LNCAP (cell line): ENCODE data around the gene AUP1.

ENCODE experiments used
- TF ChIP-seq, protein P1 (sequence below): fragments of 450-650 bp; IDR thresholded peaks from 2 replicates; pipeline ENCODE4 v1.5.1; 2017; ENCODE audit warnings: mild to moderate bottlenecking

Gene AUP1

DNA sequence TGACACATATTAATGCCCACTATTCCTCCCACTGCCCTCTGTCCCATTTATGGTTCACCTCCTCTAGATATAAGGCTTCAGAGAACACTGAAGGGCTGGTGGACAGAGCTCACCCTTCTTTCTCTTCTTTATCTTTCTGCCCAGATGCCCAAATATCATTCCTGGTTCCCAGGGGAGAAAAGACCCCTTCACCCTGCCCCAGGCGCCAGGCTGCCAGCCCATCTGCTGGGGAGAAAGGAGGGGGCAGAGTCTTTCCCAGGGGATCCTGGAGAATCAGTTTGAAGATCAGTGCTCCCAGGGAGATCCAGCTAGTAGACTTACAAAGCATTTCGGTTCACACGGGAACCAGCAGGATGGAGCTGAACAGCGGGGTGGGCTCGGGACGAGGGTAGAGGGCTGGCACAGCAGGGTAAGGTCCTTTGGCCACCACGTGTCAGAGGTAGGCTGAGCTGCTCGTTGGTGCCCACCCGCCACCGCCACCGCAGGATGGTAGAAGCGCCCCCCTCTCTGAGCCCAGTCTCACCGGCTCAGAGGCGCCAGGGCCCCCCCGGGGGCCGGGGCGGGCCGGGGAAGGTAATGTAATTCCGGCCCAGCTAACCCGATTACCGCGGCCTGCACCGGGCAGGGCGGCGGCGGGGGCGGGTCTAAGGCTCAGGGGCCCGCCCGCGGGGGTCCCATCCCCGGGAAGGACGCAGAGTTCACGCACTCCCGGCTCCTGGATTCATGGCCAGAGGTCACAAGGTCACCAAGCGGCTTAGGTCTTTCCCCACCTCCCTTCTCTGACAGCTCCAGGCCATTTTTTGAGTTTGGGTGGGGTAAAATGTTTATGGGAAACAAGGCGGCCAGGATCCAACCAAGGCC is 16.5 kb downstream of the AUP1 start:
- TF ChIP-seq, protein P1, sequence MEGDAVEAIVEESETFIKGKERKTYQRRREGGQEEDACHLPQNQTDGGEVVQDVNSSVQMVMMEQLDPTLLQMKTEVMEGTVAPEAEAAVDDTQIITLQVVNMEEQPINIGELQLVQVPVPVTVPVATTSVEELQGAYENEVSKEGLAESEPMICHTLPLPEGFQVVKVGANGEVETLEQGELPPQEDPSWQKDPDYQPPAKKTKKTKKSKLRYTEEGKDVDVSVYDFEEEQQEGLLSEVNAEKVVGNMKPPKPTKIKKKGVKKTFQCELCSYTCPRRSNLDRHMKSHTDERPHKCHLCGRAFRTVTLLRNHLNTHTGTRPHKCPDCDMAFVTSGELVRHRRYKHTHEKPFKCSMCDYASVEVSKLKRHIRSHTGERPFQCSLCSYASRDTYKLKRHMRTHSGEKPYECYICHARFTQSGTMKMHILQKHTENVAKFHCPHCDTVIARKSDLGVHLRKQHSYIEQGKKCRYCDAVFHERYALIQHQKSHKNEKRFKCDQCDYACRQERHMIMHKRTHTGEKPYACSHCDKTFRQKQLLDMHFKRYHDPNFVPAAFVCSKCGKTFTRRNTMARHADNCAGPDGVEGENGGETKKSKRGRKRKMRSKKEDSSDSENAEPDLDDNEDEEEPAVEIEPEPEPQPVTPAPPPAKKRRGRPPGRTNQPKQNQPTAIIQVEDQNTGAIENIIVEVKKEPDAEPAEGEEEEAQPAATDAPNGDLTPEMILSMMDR = no peak

DNA sequence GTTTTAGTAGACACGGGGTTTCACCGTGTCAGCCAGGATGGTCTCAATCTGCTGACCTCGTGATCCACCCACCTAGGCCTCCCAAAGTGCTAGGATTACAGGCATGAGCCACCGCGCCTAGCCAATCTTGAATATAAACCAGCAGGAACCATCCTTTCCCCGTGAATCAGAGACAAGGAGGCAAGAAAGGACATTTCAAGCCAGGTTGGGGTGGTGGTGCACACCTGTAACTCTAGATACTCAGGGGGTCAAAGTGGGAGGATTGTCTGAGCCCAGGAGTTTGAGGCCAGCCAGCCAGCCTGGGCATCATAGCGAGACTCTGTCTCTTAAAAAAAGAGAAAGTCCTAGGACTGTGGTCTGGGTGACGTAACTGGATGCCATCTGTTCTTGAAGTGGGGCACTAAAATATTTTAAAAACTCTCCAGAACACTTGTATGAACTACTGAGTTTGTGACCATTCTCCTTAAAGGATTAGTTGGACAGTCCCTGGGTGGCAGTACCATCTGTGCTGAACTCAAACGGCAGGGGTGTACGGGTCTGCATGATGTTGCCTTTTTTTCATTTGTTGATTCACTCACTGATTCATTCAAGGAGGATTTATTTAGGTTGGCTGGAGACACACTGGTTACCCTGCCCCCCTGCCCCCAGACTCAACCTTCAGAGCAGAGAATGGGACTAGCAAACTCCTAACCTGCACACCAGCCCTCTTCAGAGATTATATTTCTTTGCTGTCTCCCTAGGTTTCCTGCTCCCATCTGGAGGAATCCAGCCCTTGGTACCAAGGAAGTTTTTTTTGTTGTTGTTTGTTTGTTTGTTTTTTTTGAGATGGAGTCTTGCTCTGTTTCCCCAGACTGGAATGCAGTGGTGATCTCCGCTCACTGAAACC is 18.2 kb downstream of the AUP1 start:
- TF ChIP-seq, protein P1 = no peak

DNA sequence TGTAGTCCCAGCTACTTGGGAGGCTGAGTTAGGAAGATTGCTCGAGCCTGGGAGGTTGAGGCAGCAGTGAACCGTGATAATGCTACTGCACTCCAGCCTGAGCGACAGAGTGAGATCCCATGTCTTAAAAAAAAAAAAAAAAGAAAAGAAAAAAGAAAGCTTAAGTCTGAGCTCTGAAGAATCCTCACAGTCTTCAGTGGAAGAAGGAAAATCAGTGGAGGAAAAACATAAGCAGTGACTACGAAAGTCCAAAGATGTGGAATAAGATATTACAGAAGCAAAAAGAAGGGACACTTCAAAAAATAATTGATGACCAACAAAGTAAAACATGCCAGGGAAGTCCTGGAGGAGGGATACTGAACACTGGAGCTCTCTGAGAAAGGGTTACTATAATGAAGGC is 19.2 kb downstream of the AUP1 start:
- TF ChIP-seq, protein P1 = no peak

DNA sequence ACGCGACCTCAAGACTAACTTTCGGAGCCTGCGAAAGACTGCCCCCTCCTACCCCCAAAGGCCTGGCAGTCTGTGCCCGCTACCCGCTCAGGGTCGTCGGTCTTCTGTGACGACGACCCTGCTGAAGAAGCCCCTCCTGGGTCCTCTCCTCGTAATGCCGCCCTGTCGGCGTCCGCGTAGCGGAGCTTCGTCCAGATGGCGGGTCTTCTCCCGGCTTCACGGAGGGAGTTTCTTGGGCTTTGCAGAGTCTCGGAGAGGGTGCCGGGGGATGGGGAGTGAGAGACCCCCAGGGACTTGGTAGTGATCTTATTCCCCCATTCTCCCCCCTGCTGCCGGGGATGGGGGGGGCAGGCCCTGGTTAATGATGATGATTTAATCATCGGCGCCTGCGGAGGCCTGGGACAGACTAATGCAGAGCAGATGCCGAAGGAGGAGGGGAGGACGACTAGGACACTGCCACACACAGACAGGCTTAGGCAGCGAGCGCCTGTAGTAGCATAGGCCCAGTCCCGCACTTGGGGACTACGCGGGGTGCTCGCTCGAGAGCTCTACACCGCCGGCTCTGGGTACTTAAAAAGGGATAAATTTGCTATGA is 21.5 kb downstream of the AUP1 start:
- TF ChIP-seq, protein P1 = no peak

DNA sequence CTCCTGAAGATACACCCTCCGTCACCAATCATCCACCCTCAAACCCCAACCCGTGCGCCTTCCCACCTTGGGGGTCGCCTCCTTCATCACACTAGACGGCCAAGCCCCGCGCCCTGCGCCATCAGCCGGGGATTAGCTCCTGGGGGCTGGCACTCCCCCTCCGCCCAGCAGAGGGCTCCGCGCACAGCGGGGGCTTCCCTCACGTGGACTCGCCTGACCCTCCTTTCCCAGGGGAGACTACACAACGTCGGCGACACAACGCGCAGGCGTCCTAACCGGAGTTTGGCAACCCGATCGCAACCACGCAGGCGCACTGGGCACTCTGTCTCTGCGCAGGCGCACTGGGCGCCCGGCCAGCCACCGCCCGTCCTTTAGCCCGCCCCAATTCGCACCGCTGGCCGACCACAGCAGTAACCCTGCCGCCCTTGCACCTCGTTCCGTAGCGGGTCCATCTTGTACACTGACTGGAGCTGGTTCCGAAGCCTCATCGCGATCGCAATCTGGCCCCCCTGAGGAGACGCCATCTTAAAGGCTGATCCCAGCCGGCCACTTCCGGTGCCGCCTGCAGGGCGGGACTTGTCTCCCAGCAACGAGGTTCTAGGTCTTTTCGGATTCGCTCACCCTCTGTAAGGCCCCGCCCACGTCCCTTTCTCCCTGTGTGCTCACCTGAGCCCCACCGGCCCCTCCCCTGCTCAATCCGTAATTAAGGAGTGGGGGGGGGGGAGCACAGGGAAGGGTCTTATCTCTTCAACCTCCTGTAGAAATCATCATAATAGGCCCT is 22.2 kb downstream of the AUP1 start, which contains the start of gene PCGF1:
Gene PCGF1, minus strand, starts transcription at position 551 of the 781 bp plus-strand sequence. Its CDS starts 27 bp downstream, at position 524.
- TF ChIP-seq, protein P1 = no peak

DNA sequence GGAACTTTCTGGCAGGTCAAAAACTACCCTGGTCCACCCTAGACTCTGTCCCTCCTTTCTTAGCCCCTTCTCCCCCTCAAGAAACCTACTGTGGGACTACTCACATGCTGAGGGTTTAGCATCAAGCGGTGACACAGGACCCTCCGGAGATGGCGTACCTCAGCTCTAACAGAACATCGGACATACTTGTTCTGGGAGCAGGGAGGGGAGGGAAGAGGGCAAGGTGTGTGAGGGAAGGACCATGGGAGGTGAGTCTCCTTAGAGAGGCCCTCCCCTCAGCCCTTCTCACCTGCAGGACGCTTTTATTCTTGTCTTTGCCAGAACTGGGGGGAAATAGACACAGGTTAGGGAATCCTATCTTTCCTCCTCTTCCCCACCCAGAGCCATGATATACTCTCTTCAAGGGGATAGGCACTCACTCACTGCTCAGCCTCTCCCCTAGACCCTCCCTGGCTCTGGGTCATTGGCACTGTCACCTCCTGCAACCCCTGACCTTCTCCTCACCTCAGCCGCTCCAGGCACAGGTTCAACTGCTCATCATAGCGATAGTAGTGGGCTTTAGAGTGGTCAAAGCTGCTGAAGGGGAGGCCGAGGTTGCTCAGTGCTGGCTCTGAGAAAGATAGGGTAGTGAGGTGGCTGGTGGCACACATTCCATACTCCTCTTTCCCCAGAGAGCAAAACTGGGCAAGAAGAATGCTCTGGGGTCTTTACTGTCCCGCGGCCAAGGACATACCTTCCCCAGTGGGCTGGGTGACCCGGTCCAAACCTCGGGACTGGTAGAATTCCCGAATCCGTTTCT is 23.9 kb downstream of the AUP1 start:
- TF ChIP-seq, protein P1 = no peak
